Rectal smooth muscle tissue (tissue), 1 donor: ENCODE results near the gene FGFR3.

ENCODE experiments used
- H3K27ac ChIP-seq: one replicate; pipeline ENCODE4 v1.7.0; 2013; ENCODE audit warnings: low read depth, low read length, inconsistent platforms
- H3K27me3 ChIP-seq: one replicate; pipeline ENCODE4 v1.7.0; 2013; ENCODE audit warnings: low read length; ENCODE audit not compliant: control insufficient read depth, insufficient read depth
- H3K36me3 ChIP-seq: one replicate; pipeline ENCODE4 v1.7.0; 2013; ENCODE audit warnings: low read length; ENCODE audit not compliant: control insufficient read depth, insufficient read depth
- H3K4me1 ChIP-seq: one replicate; pipeline ENCODE4 v1.7.0; 2013; ENCODE audit warnings: low read length; ENCODE audit not compliant: control insufficient read depth, insufficient read depth
- H3K4me3 ChIP-seq: one replicate; pipeline ENCODE4 v1.7.0; 2013; ENCODE audit warnings: low read length
- H3K9ac ChIP-seq: one replicate; pipeline ENCODE4 v1.7.0; 2013; ENCODE audit warnings: low read length

The FGFR3 gene

GRCh38 chr4:1792832-1793495, at the start of gene FGFR3:
Gene FGFR3, plus strand, starts transcription at chr4:1793293. Its CDS starts 642 bp downstream, at chr4:1793935.
- Histone ChIP-seq H3K27ac (no peak within 1 kb of the TSS), H3K4me1 (no peaks in the 10 kb centered on the region), H3K27me3 (peaks cover 19% of the 10 kb centered on the region), H3K36me3 (no peaks in the 10 kb centered on the region), H3K4me3 (peak within 1 kb of the TSS; percentile 59), H3K9ac (no peak within 1 kb of the TSS)

- Histone ChIP-seq H3K36me3 (peaks cover 7% of the 10 kb centered on the region), H3K27ac (no peak overlapping the region), H3K27me3 (no peaks in the 10 kb centered on the region), H3K4me3 (no peak overlapping the region), H3K4me1 (no peaks in the 10 kb centered on the region), H3K9ac (no peak overlapping the region)
Measured at GRCh38 chr4:1743551-1743950, 49.5 kb upstream of the FGFR3 start.

- no peak overlapping the region for H3K4me3 ChIP-seq
- H3K36me3 ChIP-seq = peaks cover 6% of the 10 kb centered on the region
- H3K4me1 ChIP-seq = no peaks in the 10 kb centered on the region
- H3K9ac ChIP-seq = no peak overlapping the region
- no peaks in the 10 kb centered on the region for H3K27me3 ChIP-seq
- H3K27ac ChIP-seq = no peak overlapping the region
Measured at GRCh38 chr4:1743975-1744374, 49.1 kb upstream of the FGFR3 start.

GRCh38 chr4:1744552-1744951, 48.5 kb upstream of the FGFR3 start:
- H3K27me3 ChIP-seq = no peaks in the 10 kb centered on the region
- H3K4me1 ChIP-seq = no peaks in the 10 kb centered on the region
- peaks cover 6% of the 10 kb centered on the region for H3K36me3 ChIP-seq
- no peak overlapping the region for H3K9ac ChIP-seq
- H3K27ac ChIP-seq = no peak overlapping the region
- no peak overlapping the region for H3K4me3 ChIP-seq

- Histone ChIP-seq H3K4me1 (no peaks in the 10 kb centered on the region), H3K4me3 (no peak overlapping the region), H3K36me3 (peaks cover 6% of the 10 kb centered on the region), H3K9ac (no peak overlapping the region), H3K27ac (no peak overlapping the region), H3K27me3 (no peaks in the 10 kb centered on the region)
Measured at GRCh38 chr4:1745165-1745564, 47.9 kb upstream of the FGFR3 start.

- Histone ChIP-seq H3K4me1 (no peaks in the 10 kb centered on the region), H3K9ac (no peak overlapping the region), H3K27me3 (no peaks in the 10 kb centered on the region), H3K36me3 (peaks cover 4% of the 10 kb centered on the region), H3K4me3 (no peak overlapping the region), H3K27ac (no peak overlapping the region)
Measured at GRCh38 chr4:1745697-1746096, 47.4 kb upstream of the FGFR3 start.

- no peak overlapping the region for H3K4me3 ChIP-seq
- no peaks in the 10 kb centered on the region for H3K36me3 ChIP-seq
- H3K4me1 ChIP-seq = no peaks in the 10 kb centered on the region
- H3K27me3 ChIP-seq = no peaks in the 10 kb centered on the region
- no peak overlapping the region for H3K9ac ChIP-seq
- H3K27ac ChIP-seq = no peak overlapping the region
Measured at GRCh38 chr4:1746265-1746691, 46.8 kb upstream of the FGFR3 start.

- no peaks in the 10 kb centered on the region for H3K36me3 ChIP-seq
- no peaks in the 10 kb centered on the region for H3K4me1 ChIP-seq
- H3K9ac ChIP-seq = no peak overlapping the region
- no peaks in the 10 kb centered on the region for H3K27me3 ChIP-seq
- H3K27ac ChIP-seq = no peak overlapping the region
- H3K4me3 ChIP-seq = no peak overlapping the region
Measured at GRCh38 chr4:1746919-1747602, 46.0 kb upstream of the FGFR3 start.

- H3K9ac ChIP-seq = no peak overlapping the region
Measured at GRCh38 chr4:1747603-1747967, 45.5 kb upstream of the FGFR3 start.

GRCh38 chr4:1748465-1748995, 44.6 kb upstream of the FGFR3 start:
- no peaks in the 10 kb centered on the region for H3K4me1 ChIP-seq
- H3K4me3 ChIP-seq = no peak overlapping the region
- H3K36me3 ChIP-seq = no peaks in the 10 kb centered on the region
- H3K9ac ChIP-seq = no peak overlapping the region
- no peak overlapping the region for H3K27ac ChIP-seq
- no peaks in the 10 kb centered on the region for H3K27me3 ChIP-seq

More at GRCh38 chr4:1747603-1747967, 45.5 kb upstream of the FGFR3 start:
- Histone ChIP-seq H3K36me3 (no peaks in the 10 kb centered on the region), H3K4me1 (no peaks in the 10 kb centered on the region), H3K4me3 (no peak overlapping the region), H3K27ac (no peak overlapping the region), H3K27me3 (no peaks in the 10 kb centered on the region)

- Histone ChIP-seq H3K27ac (no peak overlapping the region), H3K4me1 (no peaks in the 10 kb centered on the region), H3K9ac (no peak overlapping the region), H3K27me3 (no peaks in the 10 kb centered on the region), H3K4me3 (no peak overlapping the region), H3K36me3 (no peaks in the 10 kb centered on the region)
Measured at GRCh38 chr4:1749370-1749769, 43.7 kb upstream of the FGFR3 start.

GRCh38 chr4:1749826-1750225, 43.3 kb upstream of the FGFR3 start:
- Histone ChIP-seq H3K36me3 (no peaks in the 10 kb centered on the region), H3K27ac (no peak overlapping the region), H3K4me1 (no peaks in the 10 kb centered on the region), H3K9ac (no peak overlapping the region), H3K27me3 (no peaks in the 10 kb centered on the region), H3K4me3 (no peak overlapping the region)
